Muscle of back (tissue), 13 donors: ENCODE data around the gene OTP. TPM values are rescaled to one million over a fixed set of nuclear protein-coding genes. Genes with fewer than 3 reads are reported as not detected.

Source experiments
- DNase-seq, 3 donors: peaks; one replicate each; pipeline versions ENCODE4 v3.0.0 to v3.0.0-alpha.2; 2013
- long read RNA-seq, 9 donors: transcript quantifications; one replicate each; lab custom pipeline, GENCODE V29; 2026
- polyA plus RNA-seq, 10 donors: library from polyadenylated mRNA; unstranded; fragments of 120-200 nt; gene quantifications; one replicate each; pipeline ENCODE4 v1.2.1, GENCODE V29; 2013; ENCODE audit not compliant: insufficient read length in 10 of 10

OTP gene
- not detected for polyA plus RNA-seq
- long read RNA-seq, donor 1 = 0 reads
- long read RNA-seq, donor 2 = 0 reads
- long read RNA-seq, donor 3 = 0 reads
- long read RNA-seq, donor 4 = 0 reads
- long read RNA-seq, donor 5 = 0 reads
- long read RNA-seq, donor 6 = 0 reads
- long read RNA-seq, donor 7 = 0 reads
- long read RNA-seq, donor 8 = 0 reads
- long read RNA-seq, donor 9 = 0 reads

- DNase-seq = peak in 1 of 3 donors; percentile 45
Measured at GRCh38 chr5:77637998-77638762, at the start of gene OTP. Gene OTP, minus strand, starts transcription at chr5:77638713. Its CDS starts 164 bp downstream, at chr5:77638549.

DNA sequence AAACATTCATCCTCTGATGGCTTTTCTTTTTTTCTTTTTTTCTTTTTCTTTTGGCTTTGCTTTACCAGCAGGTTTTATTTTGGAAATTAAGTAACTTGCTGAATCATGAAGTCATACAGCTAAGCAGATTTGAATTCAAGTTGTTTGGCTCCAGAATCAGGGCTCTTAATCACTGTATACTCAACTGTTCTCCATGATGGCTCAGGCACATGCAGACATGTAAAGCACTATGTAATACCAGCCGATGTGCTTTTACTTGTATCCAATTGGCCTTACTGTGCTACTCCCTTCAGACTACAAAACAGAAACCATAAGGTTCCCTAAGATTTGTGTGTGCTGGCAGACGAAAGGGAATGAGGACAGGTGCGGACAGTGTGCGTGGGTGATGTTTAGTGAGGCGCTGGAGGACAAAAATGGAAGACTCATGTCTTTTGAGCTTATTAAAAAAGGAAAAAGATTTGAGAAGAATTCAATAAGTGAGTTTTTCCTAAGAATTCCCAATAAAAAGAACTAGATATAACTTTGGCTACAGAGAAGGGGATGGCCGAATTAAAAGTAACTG lies 44.7 kb upstream of the OTP start:
- DNase-seq = peak in 1 of 3 donors; percentile 20

- DNase-seq = no peak
Measured at GRCh38 chr5:77670526-77670925, 32.0 kb upstream of the OTP start.

GRCh38 chr5:77669677-77670076 lies 31.2 kb upstream of the OTP start:
- DNase-seq = no peak

- peak in 1 of 3 donors; percentile 4 for DNase-seq
Measured at GRCh38 chr5:77663090-77663863, 24.8 kb upstream of the OTP start.

- DNase-seq = no peak
Measured at GRCh38 chr5:77662635-77663034, 24.1 kb upstream of the OTP start.

GRCh38 chr5:77658662-77659061 lies 20.1 kb upstream of the OTP start:
- no peak for DNase-seq

- DNase-seq = no peak
Measured at GRCh38 chr5:77651343-77651742, 12.8 kb upstream of the OTP start.

DNA sequence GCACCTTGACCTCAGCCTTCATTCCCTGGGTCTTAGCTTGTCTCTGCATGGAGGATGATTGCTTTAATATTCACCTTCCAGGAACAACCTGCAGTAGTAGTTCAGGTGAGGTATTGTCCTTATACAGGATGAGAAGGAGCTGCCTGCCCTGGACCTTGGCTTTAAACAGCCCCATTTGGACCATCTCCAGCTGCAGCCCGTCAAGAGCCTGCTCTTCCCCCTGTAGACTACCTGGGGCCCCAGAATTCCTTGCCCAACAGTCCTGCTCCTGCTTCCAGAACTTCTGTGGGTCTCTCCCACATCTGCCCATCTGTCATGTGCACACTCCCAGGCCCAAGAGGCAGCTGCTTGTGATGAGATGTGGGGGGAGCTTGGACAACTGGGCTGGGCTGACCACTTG lies 12.2 kb upstream of the OTP start:
- DNase-seq = no peak

DNA sequence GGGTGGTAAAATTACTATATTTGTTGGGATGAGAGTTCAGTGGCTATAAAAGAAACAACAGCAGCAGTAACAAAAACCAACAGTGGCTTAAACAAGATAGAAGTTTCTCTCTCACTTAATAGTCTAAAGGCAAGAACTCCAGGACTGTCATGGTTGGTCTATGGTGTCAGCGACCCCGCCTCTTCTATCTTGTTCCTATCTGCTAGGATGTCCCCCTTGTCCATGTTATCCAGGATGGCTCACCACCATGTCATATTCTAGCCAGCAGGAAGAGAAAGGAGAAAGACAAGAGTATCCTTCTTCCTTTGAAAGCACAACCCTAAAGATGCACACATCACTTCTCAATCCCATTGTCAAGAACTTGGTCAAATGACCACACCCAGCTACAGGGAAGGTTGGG lies 11.3 kb upstream of the OTP start:
- DNase-seq = no peak

DNA sequence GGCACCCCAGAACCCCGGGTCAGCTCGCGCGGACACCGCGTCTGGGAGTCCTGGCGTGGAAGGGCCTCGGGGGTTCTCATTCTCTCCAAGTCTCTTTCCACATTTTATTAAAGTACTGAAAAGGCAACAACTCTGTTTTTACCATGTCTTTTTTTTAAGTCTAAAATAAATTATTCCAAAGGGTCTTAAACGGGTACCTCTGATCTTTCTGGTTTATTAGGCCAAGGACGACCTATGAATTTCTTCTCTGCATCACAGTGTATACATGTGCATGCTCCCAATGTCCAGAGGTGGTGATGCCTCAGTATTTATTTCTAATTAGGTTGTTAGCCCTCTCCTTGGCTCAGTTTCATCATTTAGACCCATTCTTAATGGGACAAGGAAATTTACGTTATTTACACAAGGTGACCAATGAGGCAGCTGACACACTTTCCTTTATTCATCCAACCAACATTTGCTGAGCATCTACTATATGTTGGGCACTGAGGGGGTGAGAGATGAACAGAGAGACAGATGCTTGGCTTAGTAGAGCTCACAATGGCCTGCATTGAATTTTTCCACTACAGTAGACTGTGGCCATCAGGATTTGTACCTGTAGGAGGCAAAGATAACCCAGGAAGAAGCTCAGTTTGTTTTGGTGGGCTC lies 7.6 kb upstream of the OTP start:
- DNase-seq = no peak

- DNase-seq = peak in 1 of 3 donors; percentile 15
Measured at GRCh38 chr5:77645158-77645994, 6.9 kb upstream of the OTP start.

DNA sequence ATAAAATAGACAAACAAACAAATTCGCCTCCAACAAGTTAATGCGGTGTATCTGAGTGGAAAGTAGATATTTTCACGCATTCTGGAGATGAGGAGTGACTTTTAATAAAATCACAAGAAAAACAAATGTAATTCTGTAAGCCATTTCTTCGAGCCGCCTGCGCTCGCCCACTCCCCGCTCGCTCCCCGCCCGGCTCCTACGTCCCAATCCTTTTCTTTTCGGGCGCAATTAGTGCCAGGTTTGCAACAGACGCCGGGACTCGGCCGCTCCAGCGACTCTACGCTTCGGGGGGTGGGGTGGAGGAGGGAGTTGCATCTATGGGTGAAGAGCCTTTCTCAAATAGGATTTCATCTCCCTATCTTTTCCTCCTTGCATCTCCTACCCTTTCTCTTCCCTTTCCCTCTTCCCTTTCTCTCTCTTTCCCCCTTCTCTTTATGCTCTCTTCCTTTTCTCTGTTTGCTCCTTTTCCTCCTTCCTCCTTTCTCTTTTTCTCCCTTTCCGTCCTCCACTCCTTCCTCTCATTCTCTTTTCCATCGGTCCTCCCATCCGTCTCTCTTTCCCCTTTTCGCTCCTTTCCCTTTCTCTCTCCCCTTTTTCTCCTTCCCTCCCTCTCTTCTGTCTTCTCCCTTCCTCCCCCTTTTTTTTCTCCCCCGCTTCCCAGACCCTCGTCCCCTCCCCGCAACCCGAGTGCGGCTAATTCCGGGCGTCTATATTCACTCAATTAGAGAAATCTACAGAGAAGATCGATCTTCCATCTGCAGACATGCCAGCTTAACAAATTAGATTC lies 6.1 kb upstream of the OTP start:
- peak in 1 of 3 donors; percentile 53 for DNase-seq

GRCh38 chr5:77643654-77644370 lies 5.3 kb upstream of the OTP start:
- DNase-seq = peak in 1 of 3 donors; percentile 54

GRCh38 chr5:77642738-77643653 lies 4.5 kb upstream of the OTP start:
- DNase-seq = peak in 1 of 3 donors; percentile 48

- peak in 1 of 3 donors; percentile 52 for DNase-seq
Measured at GRCh38 chr5:77641963-77642737, 3.6 kb upstream of the OTP start.

GRCh38 chr5:77641397-77641943 lies 3.0 kb upstream of the OTP start:
- peak in 1 of 3 donors; percentile 49 for DNase-seq
